Endodermal cell (in vitro differentiated cells): ENCODE data around the gene SLC1A7. TPM values are rescaled to one million over a fixed set of nuclear protein-coding genes. Genes with fewer than 3 reads are reported as not detected.

Source experiments
- DNase-seq: peaks from one replicate; pipeline ENCODE4 v3.0.0-alpha.2; 2017
- H3K27ac ChIP-seq: 2 replicates; pipeline ENCODE4 v1.5.1; 2013; ENCODE audit warnings: mild to moderate bottlenecking, low read depth, low read length, moderate library complexity
- H3K27me3 ChIP-seq: 2 replicates; pipeline ENCODE4 v1.6.1; 2013; ENCODE audit warnings: mild to moderate bottlenecking, low read length, moderate library complexity; ENCODE audit not compliant: insufficient read depth, control insufficient read depth, poor library complexity, severe bottlenecking
- H3K36me3 ChIP-seq: 2 replicates; pipeline ENCODE4 v1.7.0; 2013; ENCODE audit warnings: mild to moderate bottlenecking, low read length, moderate library complexity; ENCODE audit not compliant: control insufficient read depth, insufficient read depth
- H3K4me1 ChIP-seq: one replicate; pipeline ENCODE4 v1.7.0; 2013; ENCODE audit warnings: low read length; ENCODE audit not compliant: control insufficient read depth, insufficient read depth
- H3K4me3 ChIP-seq: 2 replicates; pipeline ENCODE4 v1.5.1; 2013; ENCODE audit warnings: mild to moderate bottlenecking, low read length, moderate library complexity
- H3K9ac ChIP-seq: 2 replicates; pipeline ENCODE4 v1.6.1; 2013; ENCODE audit warnings: mild to moderate bottlenecking, low read length, moderate library complexity; ENCODE audit not compliant: poor library complexity, severe bottlenecking; ENCODE audit errors: extremely low read depth
- H3K9me3 ChIP-seq: 2 replicates; pipeline ENCODE4 v1.6.1; 2013; ENCODE audit warnings: mild to moderate bottlenecking, low read length, moderate library complexity; ENCODE audit not compliant: control insufficient read depth
- H3K27ac Mint-ChIP-seq: 2 replicates; pipeline ENCODE4 v1.8.0; 2020; ENCODE audit warnings: mixed read lengths
- H3K27me3 Mint-ChIP-seq: 2 replicates; pipeline ENCODE4 v1.8.0; 2021; ENCODE audit warnings: mild to moderate bottlenecking, mixed read lengths; ENCODE audit not compliant: insufficient read depth
- H3K36me3 Mint-ChIP-seq: 2 replicates; pipeline ENCODE4 v1.8.0; 2020; ENCODE audit warnings: low read depth, mixed read lengths
- H3K4me1 Mint-ChIP-seq: 2 replicates; pipeline ENCODE4 v1.8.0; 2020; ENCODE audit warnings: mixed read lengths
- H3K4me3 Mint-ChIP-seq: 2 replicates; pipeline ENCODE4 v1.8.0; 2020; ENCODE audit warnings: mild to moderate bottlenecking, moderate library complexity, mixed read lengths
- H3K9me3 Mint-ChIP-seq: 2 replicates; pipeline ENCODE4 v1.8.0; 2020; ENCODE audit warnings: mild to moderate bottlenecking, mixed read lengths
- CTCF ChIP-seq: fragments of 200-600 bp; sonication (generic); conservative IDR thresholded peaks from 2 replicates; pipeline ENCODE4 v1.5.0; 2021; ENCODE audit warnings: antibody characterized with exemption, mild to moderate bottlenecking
- WGBS, 2 experiments: methylation state at CpG; one replicate each; pipeline versions ENCODE4 v1.1.5 to v1.1.7; 2013; ENCODE audit warnings: missing lambda C conversion rate in 2 of 2, mixed read lengths in 1 of 2; ENCODE audit not compliant: insufficient coverage in 1 of 2, insufficient read length in 1 of 2; 5-methylcytosine and 5-hydroxymethylcytosine counted together
- total RNA-seq, 2 donors: library from RNA; stranded (reverse); fragmentation: NEBNext Ultra II Directional in 1 of 2; extraction: Animal tissue kit (Norgen Biotek cat#: 25700) in 1 of 2; gene quantifications; 2 replicates in 1 of 2; 3 replicates in 1 of 2; pipeline ENCODE4 v1.2.1, GENCODE V29; 2021

SLC1A7 gene
- total RNA-seq, 2 donors from 2014 or later, result 1.7 to 2.3 TPM

GRCh38 chr1:53141487-53142055, 867 bp downstream of the SLC1A7 start:
- H3K4me3 Mint-ChIP-seq, result no peak overlapping the region
- TF ChIP-seq CTCF, result no peak
- peaks cover 18% of the 10 kb centered on the region for H3K9me3 Mint-ChIP-seq
- 81 to 97% methylated on average over 10 to 15 of the region's 15 CpGs for WGBS, 2 experiments
- no peak overlapping the region for H3K4me3 ChIP-seq
- H3K36me3 ChIP-seq, result no peaks in the 10 kb centered on the region
- peaks cover 17% of the 10 kb centered on the region for H3K4me1 ChIP-seq
- DNase-seq, result no peak
- peaks cover 2% of the 10 kb centered on the region for H3K36me3 Mint-ChIP-seq
- no peak overlapping the region for H3K27ac Mint-ChIP-seq
- H3K9me3 ChIP-seq, result peaks cover 12% of the 10 kb centered on the region
- peaks cover 43% of the 10 kb centered on the region for H3K4me1 Mint-ChIP-seq
- no peak overlapping the region for H3K9ac ChIP-seq
- no peak overlapping the region for H3K27ac ChIP-seq
- H3K27me3 Mint-ChIP-seq, result peaks cover 1% of the 10 kb centered on the region
- H3K27me3 ChIP-seq, result no peaks in the 10 kb centered on the region

- TF ChIP-seq CTCF, result no peak
- H3K9me3 Mint-ChIP-seq, result peaks cover 19% of the 10 kb centered on the region
- no peak overlapping the region for H3K27ac ChIP-seq
- H3K4me3 Mint-ChIP-seq, result no peak overlapping the region
- H3K4me1 ChIP-seq, result peaks cover 9% of the 10 kb centered on the region
- peaks cover 32% of the 10 kb centered on the region for H3K4me1 Mint-ChIP-seq
- no peak overlapping the region for H3K9ac ChIP-seq
- no peaks in the 10 kb centered on the region for H3K36me3 ChIP-seq
- DNase-seq, result no peak
- H3K4me3 ChIP-seq, result no peak overlapping the region
- WGBS, 2 experiments, result 81 to 91% methylated on average over 2 to 3 of the region's 3 CpGs
- no peak overlapping the region for H3K27ac Mint-ChIP-seq
- H3K27me3 Mint-ChIP-seq, result peaks cover 1% of the 10 kb centered on the region
- peaks cover 12% of the 10 kb centered on the region for H3K9me3 ChIP-seq
- H3K27me3 ChIP-seq, result no peaks in the 10 kb centered on the region
- H3K36me3 Mint-ChIP-seq, result peaks cover 2% of the 10 kb centered on the region
Measured at GRCh38 chr1:53140451-53140850, 2.0 kb downstream of the SLC1A7 start.

GRCh38 chr1:53139951-53140361, 2.5 kb downstream of the SLC1A7 start:
- H3K27me3 Mint-ChIP-seq, result peaks cover 1% of the 10 kb centered on the region
- H3K4me3 Mint-ChIP-seq, result no peak overlapping the region
- H3K27ac Mint-ChIP-seq, result no peak overlapping the region
- Histone ChIP-seq H3K9ac (no peak overlapping the region), H3K9me3 (peaks cover 12% of the 10 kb centered on the region), H3K27me3 (no peaks in the 10 kb centered on the region), H3K4me3 (no peak overlapping the region), H3K27ac (no peak overlapping the region), H3K4me1 (peaks cover 6% of the 10 kb centered on the region), H3K36me3 (no peaks in the 10 kb centered on the region)
- DNase-seq, result no peak
- TF ChIP-seq CTCF, result no peak
- H3K36me3 Mint-ChIP-seq, result peaks cover 2% of the 10 kb centered on the region
- peaks cover 19% of the 10 kb centered on the region for H3K9me3 Mint-ChIP-seq
- H3K4me1 Mint-ChIP-seq, result peaks cover 27% of the 10 kb centered on the region
